ENCODE data around the gene BMP3.

DNA sequence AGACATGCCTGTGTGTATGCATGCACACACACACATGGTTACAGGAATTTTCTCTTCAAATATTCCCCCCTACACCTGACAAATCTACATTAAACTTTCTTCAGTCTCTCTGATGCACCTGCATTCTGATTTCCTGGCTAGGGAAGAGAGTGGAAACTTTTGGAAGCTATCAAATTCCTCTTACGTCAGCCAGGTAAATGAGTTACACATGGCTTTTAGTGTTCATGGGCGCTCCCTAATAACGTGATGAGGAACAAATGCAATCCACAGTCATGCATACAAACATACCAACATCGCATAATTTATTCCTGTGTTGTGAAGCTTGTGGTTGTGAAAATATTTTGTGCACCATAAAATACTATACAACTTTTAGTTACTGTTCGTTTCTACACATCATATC lies 34.9 kb downstream of the BMP3 start:
- TF ChIP-seq EZH2 (IDR thresholded peaks at IDR 0.05) (no peak), POLR2AphosphoS5 (IDR thresholded peaks at IDR 0.05; ENCODE audit: borderline replicate concordance, low read depth, low read length) (no peak)
